ENCODE results near the gene SLC6A6.

DNA sequence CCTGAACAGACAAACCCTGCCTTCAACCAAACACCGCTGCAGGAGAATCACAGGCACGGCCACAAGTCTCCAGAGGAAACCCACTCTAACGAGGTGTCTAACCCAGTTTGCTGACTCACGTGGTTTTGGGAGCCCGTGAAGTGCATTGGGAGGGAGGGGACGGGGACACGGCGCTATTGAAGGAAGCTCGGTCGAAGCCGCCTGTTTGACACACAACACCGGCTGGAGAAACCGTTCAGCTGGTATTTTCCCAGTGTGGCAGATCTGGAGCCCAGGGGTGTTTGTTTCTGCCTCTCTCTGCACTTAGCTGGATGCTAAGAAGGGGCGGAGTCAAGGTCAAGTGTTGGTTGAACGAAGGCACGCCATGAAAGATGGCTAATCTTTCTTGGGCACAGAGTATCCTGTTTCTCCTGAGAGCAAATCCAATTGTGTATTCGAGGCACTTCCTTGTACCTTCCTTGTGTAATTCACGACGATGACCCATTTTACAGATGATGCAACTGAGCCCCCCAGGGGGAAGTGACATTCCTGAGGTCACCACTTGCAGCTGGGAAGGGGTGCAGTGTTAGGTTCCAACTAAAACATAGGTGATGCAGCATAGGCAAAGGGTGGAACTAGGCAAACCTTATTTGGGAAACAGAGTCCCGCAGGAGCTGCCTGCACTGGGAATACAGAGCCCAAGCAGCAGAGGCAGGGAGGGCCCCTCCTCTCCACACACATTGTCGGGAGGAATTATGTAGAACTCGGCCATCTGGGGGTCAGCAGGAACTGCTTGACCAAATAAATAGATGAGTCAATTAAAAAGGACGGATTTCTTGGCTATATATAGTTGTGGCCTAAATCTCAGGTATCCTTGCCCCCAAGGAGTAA is 22.5 kb downstream of the SLC6A6 start:
- peak; percentile 18; the same call in 1 of the 2 replicates for TF ChIP-seq POU2F2 (IDR thresholded peaks at IDR 0.05; ENCODE audit: low read depth, low read length)
- no peak for TF ChIP-seq TAF1 (IDR thresholded peaks at IDR 0.05; ENCODE audit: low read depth, low read length)
- no peak for TF ChIP-seq POLR2AphosphoS5 (IDR thresholded peaks at IDR 0.05; ENCODE audit: low read depth, low read length)
- TF ChIP-seq POLR2A (IDR thresholded peaks at IDR 0.05; ENCODE audit: low read depth, low read length), result no peak
- no peak for TF ChIP-seq PAX5 (IDR thresholded peaks at IDR 0.05; ENCODE audit: insufficient read depth, low read length, severe bottlenecking)
